ENCODE data around the gene TMCO5A. TPM values are rescaled to one million over a fixed set of nuclear protein-coding genes. Genes with fewer than 3 reads are reported as not detected.
"Not testable (repeated sequence)": the region's sequence is repeated elsewhere in the genome, so short reads cannot be mapped to it uniquely, and the experiment has no call there.

Gene TMCO5A
- total RNA-seq, result not detected in 2 replicates

DNA sequence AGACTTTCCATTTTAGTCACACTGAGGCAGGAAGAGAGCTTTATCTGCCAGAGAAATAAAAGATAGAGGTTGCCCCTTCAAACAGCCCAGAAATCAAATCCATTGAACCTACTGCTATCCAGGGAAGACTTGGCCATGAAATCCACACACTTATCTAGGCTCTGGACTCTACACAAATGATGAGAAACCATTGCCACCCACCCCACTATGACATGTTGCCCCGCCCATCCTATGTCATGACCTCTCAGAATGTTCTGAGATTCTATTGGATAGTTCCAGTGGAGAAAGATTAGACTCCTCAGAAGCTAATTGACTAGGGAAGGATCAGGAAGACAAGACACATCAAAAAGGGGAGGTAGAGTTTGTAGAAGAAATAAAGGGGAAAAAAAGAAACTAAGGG is at the start of gene TMCO5A:
Gene TMCO5A, plus strand, starts transcription at position 301 of the 400 bp plus-strand sequence. CDS start 1,684 bp downstream, outside the sequence.
- no peak for DNase-seq (ENCODE audit: low read depth)

- no peak for DNase-seq (ENCODE audit: low read depth)
Measured at GRCh38 chr15:37885651-37886050, 48.8 kb upstream of the TMCO5A start.

DNA sequence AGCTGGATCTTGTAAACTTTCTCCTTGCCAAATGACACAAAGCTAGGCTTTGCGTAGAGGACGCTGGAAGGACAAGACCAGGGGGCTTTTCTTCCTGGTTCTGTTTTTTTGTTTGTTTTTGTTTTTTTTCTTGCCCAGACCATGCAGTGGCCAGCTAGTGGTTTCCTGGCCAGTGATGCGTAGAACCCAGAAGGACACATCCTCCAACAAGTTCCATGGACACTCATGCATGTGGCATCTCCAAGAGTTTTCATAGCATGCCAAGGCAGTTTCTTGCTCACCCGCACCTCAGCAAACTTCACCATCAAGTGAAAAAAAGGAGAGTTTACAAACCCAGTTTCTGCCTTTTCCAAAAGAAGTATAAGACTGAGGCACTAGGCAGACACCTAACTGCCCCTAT is 46.1 kb upstream of the TMCO5A start:
- peak; percentile 83 for DNase-seq (ENCODE audit: low read depth)

DNA sequence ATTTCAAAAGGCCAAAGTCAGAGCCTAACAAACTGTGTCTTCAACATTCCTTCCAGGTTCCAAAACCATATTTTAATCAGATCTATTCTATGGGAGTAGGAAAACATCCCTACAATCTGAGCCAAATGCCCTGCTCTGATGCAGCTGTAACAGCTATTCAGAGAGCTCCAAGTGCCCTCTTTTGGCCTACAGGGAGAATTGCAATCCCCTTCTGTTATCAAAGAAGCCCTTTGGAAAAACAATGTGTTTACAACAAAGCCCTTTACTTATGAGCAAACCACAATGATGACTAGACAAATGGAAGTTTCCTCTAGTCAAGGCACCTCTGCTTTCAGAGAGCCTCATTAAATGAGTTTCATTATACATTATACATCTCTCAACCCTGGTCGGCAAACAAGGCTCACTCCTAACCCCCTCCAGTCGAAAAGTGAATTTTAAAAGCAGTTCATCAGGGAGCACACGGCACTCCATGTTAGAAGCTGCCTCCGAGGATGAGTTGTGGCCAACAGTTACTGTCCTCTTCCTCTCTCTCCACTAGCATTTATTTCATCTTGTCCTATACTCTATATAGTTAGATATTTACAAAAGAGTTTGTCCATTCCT is 42.6 kb upstream of the TMCO5A start:
- DNase-seq (ENCODE audit: low read depth), result peak; percentile 57

DNA sequence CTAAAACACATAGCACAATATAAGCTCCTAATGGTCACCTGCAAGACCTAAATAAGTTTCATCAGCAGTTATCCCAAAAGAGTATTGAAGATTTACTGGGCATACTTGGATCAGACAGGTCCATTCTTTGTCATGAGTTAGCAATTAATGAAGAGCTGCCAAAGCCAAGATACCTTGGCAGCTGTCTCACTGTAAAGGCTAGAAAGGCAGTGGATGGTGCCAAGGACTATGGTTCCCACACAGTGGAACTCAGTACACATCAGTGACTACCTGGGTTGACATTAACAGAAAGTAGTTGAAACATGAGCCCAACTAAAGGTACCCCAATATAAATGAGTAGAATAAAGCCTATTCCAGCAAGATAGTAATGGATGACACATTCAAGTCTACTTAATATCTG is 41.1 kb upstream of the TMCO5A start:
- peak; percentile 49 for DNase-seq (ENCODE audit: low read depth)

DNA sequence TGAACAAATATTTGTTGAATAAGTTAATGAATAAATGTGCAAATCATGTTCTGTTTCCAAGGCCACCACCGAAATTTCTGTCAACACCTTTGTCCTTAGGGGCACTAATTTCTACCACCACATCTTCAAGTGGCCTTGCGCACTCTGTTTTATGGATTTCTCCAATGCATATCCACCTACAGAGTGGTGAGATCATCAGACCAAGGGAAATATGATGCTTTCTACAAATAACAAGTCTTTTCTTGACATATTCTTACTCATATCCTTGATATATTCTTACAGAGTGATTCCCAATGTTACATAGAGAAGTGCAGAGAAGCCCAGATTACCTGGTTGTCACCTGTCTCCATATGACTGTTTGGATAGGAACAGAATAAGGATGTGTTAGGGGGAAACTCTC is 36.1 kb upstream of the TMCO5A start:
- DNase-seq (ENCODE audit: low read depth), result no peak

DNA sequence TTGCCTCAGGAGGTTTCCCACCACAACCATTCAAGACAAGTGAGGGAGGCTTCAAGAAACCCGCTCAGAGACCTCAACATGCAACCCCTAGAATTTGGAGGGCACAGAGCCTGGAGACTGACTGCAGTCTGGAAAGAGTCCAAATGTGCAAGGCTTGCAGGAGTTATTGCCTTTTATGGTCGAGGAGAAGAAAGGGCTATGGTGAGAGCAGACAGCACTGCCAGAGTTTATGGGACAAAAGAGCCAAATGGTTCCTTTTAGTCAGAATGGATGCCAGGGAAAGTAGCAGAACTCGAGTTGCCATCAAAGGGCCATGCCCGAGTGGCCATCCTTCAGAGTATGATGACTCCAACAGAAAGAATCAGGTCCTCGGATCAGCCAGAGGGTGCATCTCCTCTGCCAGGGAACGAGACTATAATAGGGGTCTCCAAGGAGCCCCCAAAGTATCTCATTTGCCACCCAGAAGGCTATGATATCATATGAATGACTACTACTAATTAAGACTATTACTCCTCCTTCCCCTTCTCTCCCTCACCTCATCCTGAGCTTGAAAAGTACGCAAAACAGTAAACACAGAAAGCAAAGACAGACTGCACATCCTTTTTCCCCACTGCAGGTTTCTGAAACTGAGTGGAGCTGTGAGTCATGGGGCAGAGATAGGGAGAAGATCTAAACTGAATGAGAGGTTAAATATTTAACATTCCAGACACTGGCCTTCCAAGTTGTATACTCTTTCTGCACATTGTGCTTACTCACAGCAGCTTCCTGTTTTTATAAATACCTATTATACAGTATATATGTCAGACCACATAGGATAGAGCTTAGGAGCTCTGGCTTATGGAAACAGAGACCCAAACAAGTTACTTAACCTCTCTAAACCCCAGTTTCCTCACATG is 33.9 kb upstream of the TMCO5A start:
- peak; percentile 56 for DNase-seq (ENCODE audit: low read depth)

GRCh38 chr15:37902126-37902525 is 32.3 kb upstream of the TMCO5A start:
- DNase-seq (ENCODE audit: low read depth), result no peak

GRCh38 chr15:37903919-37904625 is 30.4 kb upstream of the TMCO5A start:
- no peak for DNase-seq (ENCODE audit: low read depth)

- DNase-seq (ENCODE audit: low read depth), result peak; percentile 54
Measured at GRCh38 chr15:37907136-37907535, 27.3 kb upstream of the TMCO5A start.

- peak; percentile 41 for DNase-seq (ENCODE audit: low read depth)
Measured at GRCh38 chr15:37921527-37922385, 12.7 kb upstream of the TMCO5A start.

GRCh38 chr15:37926136-37926535 is 8.3 kb upstream of the TMCO5A start:
- no peak for DNase-seq (ENCODE audit: low read depth)

GRCh38 chr15:37929238-37929637 is 5.2 kb upstream of the TMCO5A start:
- no peak for DNase-seq (ENCODE audit: low read depth)

- DNase-seq (ENCODE audit: low read depth), result no peak
Measured at GRCh38 chr15:37931321-37931720, 3.1 kb upstream of the TMCO5A start.

DNA sequence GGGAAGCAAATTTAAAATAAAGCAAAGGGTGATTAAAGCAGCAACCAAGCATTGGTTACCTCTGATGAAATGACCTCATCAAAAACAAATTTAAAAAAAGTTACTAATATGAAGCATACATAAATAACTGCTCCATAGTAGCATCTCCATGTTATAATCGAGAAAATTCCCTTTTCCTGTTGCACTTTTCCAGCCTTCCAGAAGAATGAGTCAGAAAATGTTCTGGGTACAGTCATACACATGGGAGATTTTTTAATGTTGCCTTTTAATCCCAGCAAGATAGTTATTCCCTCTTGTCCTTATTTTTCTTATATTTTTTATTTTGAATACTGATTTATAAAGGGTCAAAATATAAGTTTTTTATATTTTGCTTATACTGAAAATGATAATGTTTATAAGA is 2.6 kb upstream of the TMCO5A start:
- DNase-seq (ENCODE audit: low read depth), result no peak

DNA sequence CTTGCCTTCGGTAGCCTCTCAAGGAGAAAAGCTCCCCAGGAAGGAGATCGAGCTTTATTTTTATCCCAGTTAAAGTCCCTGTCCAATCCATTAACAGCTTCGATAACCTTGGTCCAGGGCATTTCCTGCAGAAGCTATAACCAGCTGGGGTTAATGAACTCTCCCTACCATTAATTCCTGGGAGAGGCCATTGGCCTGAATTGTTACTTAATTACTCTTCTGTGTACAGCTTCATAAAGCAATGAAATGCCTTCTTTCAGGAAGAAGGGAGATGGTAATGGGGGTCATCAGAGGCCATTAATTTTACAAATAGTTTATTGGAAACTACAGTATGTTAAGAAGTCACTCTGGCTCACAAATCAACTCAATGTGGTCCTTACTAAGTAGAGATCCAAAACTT is 1.9 kb upstream of the TMCO5A start:
- DNase-seq (ENCODE audit: low read depth), result no peak

DNA sequence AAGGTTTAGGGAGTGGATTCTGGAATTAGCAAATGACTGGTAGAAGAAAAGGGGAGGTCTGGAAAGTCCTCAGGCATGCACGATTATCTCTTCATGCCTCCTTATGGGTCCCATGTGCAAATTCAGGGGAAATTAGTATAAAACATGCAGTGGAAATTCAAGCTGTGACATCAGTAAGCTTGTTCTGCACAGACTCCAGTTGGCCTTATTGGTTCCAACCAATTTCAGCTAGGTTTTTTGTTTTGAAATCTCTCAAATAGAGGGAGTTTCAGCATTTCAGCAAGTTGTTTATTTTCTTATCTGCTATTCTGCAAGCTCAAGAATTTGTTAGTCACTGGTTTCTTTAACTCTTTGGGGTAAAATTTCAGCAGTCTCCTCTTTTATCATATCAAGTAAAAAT is 774 bp upstream of the TMCO5A start:
- no peak for DNase-seq (ENCODE audit: low read depth)

DNA sequence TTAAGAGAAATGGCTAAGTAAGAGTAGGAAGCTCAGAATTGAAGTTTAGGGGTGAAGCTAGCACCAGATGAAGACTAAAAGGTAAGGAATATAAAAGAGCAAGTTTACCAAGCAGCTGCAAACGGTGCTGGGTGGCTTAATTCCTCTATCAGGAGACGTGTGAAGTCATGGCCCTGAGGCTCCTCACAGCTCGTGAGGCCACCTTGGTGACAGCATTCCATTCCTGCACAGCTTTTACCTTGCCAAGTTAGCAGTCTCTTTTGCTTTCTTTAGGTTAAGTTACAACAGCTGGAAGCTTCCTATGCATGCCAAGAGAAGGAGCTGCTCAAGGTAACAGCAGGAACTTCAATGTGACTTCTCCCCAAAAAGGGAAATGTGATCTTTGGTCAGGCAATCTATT is 6.4 kb downstream of the TMCO5A start:
- no peak for DNase-seq (ENCODE audit: low read depth)

GRCh38 chr15:37941779-37942178 is 7.3 kb downstream of the TMCO5A start:
- peak; percentile 29 for DNase-seq (ENCODE audit: low read depth)

DNA sequence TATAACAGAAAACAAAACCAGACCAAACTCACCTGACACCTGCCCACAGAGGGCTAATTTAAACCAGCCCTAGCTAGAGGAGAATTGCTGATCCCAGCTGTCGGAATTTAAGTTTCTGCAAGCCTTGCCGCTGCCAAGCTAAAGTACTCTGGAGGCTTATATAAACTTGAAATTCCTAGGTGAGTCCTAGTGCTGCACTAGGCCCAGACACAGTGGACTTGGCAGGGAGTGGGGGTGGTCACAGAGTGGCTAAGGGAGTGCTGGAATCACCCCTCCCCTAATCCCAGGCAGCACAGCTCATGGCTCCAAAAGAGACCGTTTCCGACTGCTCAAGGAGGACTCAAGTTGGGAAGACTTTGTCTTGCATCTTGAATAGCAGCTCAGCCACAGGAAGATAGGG is 17.6 kb downstream of the TMCO5A start:
- DNase-seq (ENCODE audit: low read depth), result no peak

DNA sequence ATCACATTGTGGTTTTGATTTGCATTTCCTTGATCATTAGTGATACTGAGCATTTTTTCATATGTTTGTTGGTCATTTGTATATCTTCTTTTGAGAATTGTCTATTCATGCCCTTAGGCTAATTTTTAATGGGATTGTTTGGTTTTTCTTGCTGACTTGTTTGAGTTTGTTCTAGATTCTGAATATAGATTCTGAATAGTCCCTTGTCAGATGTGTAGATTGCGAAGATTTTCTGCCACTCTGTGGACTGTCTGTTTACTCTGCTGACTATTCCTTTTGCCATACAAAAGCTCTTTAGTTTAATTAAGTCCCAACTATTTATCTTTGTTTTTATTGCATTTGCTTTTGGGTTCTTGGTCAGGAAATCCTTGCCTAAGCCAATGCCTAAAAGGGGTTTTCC is 26.3 kb downstream of the TMCO5A start:
- DNase-seq (ENCODE audit: low read depth), result not testable (repeated sequence)

- peak; percentile 65 for DNase-seq (ENCODE audit: low read depth)
Measured at GRCh38 chr15:37967788-37968187, 33.3 kb downstream of the TMCO5A start.

All from renal cortical epithelial cell (primary cell).